ENCODE measurements around the gene OLAH.
A peak's percentile ranks its signal among the peaks of the same experiment; 100 is the strongest.

Gene OLAH

DNA sequence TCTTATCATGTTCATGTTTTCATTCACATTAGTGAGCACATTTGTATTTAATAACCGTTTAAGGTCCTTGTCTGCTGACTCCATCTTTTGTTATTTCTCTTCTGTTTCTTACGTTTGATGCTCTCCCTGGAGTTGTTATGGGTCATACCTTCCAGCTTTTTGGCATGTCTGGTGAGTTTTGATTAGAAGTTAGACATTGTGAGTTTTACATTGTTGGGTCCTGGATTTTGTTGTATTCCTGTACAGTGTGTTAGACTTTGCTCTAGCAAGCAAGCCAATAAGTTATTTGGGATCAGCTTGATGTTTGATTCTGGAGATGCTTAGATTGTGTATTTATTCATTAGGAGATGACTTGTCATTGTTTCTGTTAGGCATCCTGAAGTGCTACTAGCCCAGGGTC, 16.9 kb downstream of the OLAH start:
- Histone ChIP-seq H3K9ac (ENCODE audit: low read length in 5 of 5) (no peak overlapping the region), H3K4me3 (ENCODE audit: low read depth in 1 of 5, low read length in 5 of 5) (no peak overlapping the region), H3K27ac (ENCODE audit: low read depth, low read length) (no peak overlapping the region), H3K36me3 (ENCODE audit: control insufficient read depth in 5 of 5, insufficient read depth in 5 of 5, low read length in 5 of 5) (no peaks in the 10 kb centered on the region), H3K9me3 (ENCODE audit: control insufficient read depth in 5 of 5, low read length in 5 of 5) (peaks cover 5 to 10% (median 9%) of the 10 kb centered on the region in 5 donors), H3K4me1 (ENCODE audit: control insufficient read depth in 5 of 5, insufficient read depth in 5 of 5, low read length in 5 of 5) (no peaks in the 10 kb centered on the region), H3K27me3 (ENCODE audit: control insufficient read depth in 5 of 5, insufficient read depth in 4 of 5, low read length in 5 of 5) (no peaks in the 10 kb centered on the region)

DNA sequence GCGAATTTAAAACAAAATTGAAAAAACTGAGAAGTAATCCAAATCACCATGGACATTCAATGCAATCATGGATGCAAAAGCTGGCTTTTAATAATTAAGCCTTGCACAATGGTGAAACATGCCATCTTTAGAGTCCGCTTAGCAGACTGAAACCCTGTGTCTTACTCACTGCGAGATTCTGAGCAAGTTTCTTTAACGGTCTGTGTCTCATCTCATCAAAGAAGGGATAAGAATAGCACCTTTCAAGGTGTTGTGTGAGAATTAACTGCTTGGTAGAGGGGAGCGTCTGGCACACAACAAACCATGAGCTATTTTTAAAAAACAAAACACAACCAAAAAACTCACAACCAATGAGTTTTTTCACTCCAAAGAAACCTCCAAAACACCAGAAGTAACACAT, 23.4 kb downstream of the OLAH start:
- H3K36me3 ChIP-seq (ENCODE audit: control insufficient read depth in 5 of 5, insufficient read depth in 5 of 5, low read length in 5 of 5) = no peaks in the 10 kb centered on the region
- H3K27ac ChIP-seq (ENCODE audit: low read depth, low read length) = no peak overlapping the region
- no peaks in the 10 kb centered on the region for H3K4me1 ChIP-seq (ENCODE audit: control insufficient read depth in 5 of 5, insufficient read depth in 5 of 5, low read length in 5 of 5)
- no peaks in the 10 kb centered on the region for H3K27me3 ChIP-seq (ENCODE audit: control insufficient read depth in 5 of 5, insufficient read depth in 4 of 5, low read length in 5 of 5)
- no peak overlapping the region for H3K4me3 ChIP-seq (ENCODE audit: low read depth in 1 of 5, low read length in 5 of 5)
- peaks cover 2 to 9% (median 6%) of the 10 kb centered on the region in 5 donors for H3K9me3 ChIP-seq (ENCODE audit: control insufficient read depth in 5 of 5, low read length in 5 of 5)
- no peak overlapping the region for H3K9ac ChIP-seq (ENCODE audit: low read length in 5 of 5)

DNA sequence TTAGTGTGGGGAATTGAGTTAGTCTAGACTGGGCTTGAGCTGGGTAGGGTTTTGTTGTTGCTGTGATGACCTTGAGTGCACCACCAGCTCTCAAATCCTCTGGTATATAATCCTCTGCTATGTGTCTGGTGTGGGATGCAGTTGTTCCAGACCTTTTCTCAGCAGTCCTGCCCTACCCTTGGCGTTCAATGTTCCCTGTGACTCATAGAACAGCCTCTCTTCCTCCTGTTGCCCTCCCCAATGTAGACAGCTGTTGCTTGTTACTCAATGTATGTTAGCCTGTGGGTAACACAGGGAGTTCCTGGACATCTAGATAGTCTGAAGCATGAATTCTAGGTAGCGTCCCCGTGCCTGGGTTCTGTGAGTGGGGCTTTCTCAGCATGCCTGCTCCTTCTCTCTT, 25.1 kb downstream of the OLAH start:
- Histone ChIP-seq H3K9ac (ENCODE audit: low read length in 5 of 5) (no peak overlapping the region), H3K4me1 (ENCODE audit: control insufficient read depth in 5 of 5, insufficient read depth in 5 of 5, low read length in 5 of 5) (no peaks in the 10 kb centered on the region), H3K36me3 (ENCODE audit: control insufficient read depth in 5 of 5, insufficient read depth in 5 of 5, low read length in 5 of 5) (no peaks in the 10 kb centered on the region), H3K27me3 (ENCODE audit: control insufficient read depth in 5 of 5, insufficient read depth in 4 of 5, low read length in 5 of 5) (no peaks in the 10 kb centered on the region), H3K27ac (ENCODE audit: low read depth, low read length) (no peak overlapping the region), H3K9me3 (ENCODE audit: control insufficient read depth in 5 of 5, low read length in 5 of 5) (peaks cover 2 to 9% (median 6%) of the 10 kb centered on the region in 5 donors), H3K4me3 (ENCODE audit: low read depth in 1 of 5, low read length in 5 of 5) (no peak overlapping the region)

DNA sequence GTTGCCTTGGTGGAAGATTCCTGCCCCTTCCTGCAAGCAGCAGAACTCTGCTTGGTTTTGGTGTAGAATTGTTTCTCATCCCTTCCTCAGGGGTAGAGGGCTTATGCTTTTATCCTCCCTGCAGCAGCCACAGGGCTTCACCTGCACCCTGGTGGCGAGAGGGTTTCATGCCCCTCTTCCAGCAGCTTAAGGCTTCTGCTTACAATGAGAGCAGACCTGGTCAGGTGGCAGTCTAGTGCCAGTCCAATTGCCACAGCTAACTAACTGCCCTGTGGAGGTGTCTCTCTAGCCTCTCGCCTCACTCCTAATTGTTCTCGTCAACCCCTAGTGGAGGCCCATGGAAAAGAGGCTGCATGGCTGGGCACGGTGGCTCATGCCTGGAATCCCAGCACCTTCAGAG, 25.5 kb downstream of the OLAH start:
- no peaks in the 10 kb centered on the region for H3K4me1 ChIP-seq (ENCODE audit: control insufficient read depth in 5 of 5, insufficient read depth in 5 of 5, low read length in 5 of 5)
- no peaks in the 10 kb centered on the region for H3K36me3 ChIP-seq (ENCODE audit: control insufficient read depth in 5 of 5, insufficient read depth in 5 of 5, low read length in 5 of 5)
- no peak overlapping the region for H3K9ac ChIP-seq (ENCODE audit: low read length in 5 of 5)
- H3K27me3 ChIP-seq (ENCODE audit: control insufficient read depth in 5 of 5, insufficient read depth in 4 of 5, low read length in 5 of 5) = no peaks in the 10 kb centered on the region
- H3K9me3 ChIP-seq (ENCODE audit: control insufficient read depth in 5 of 5, low read length in 5 of 5) = peaks cover 2 to 9% (median 6%) of the 10 kb centered on the region in 5 donors
- H3K4me3 ChIP-seq (ENCODE audit: low read depth in 1 of 5, low read length in 5 of 5) = no peak overlapping the region
- H3K27ac ChIP-seq (ENCODE audit: low read depth, low read length) = no peak overlapping the region

DNA sequence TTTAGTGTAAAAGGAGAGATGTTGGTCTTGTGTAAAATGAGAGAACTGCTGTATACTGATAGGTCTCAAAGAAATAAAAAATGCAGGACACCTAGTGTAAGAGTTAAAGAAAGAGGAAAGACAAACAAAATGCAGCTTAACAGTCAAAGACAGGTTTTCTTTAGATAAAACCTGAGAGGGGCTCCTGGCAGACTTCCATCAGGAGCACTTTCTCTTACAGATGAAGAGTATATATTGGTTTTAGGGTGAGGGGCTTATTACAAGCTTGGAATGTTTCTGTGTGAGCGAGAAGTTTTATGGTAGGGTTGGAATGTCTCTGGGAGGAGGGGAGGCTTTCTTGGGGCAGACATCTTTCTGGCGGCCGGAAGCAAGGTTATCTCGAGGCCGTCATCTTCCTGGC, 28.6 kb downstream of the OLAH start:
- no peaks in the 10 kb centered on the region for H3K27me3 ChIP-seq (ENCODE audit: control insufficient read depth in 5 of 5, insufficient read depth in 4 of 5, low read length in 5 of 5)
- H3K4me1 ChIP-seq (ENCODE audit: control insufficient read depth in 5 of 5, insufficient read depth in 5 of 5, low read length in 5 of 5) = no peaks in the 10 kb centered on the region
- no peak overlapping the region for H3K9ac ChIP-seq (ENCODE audit: low read length in 5 of 5)
- no peaks in the 10 kb centered on the region for H3K36me3 ChIP-seq (ENCODE audit: control insufficient read depth in 5 of 5, insufficient read depth in 5 of 5, low read length in 5 of 5)
- H3K4me3 ChIP-seq (ENCODE audit: low read depth in 1 of 5, low read length in 5 of 5) = no peak overlapping the region
- H3K27ac ChIP-seq (ENCODE audit: low read depth, low read length) = no peak overlapping the region
- no peaks in the 10 kb centered on the region for H3K9me3 ChIP-seq (ENCODE audit: control insufficient read depth in 5 of 5, low read length in 5 of 5)

DNA sequence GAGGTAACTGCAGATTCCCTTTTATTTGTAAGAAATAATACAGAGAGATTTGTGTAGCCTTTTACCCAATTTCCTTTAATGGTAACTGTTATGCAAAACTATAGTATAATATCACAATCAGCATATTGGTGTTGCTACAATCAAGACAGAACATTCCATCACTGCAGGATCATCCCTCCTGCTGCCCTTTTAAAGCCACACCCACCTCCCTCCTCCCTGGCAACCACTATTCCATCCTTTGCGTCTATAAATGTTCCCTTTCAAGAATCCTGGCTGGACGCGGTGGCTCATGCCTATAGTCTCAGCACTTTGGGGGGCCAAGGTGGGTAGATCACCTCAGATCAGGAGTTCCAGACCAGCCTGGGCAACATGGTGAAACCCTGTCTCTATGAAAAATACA, 31.7 kb downstream of the OLAH start:
- Histone ChIP-seq H3K27ac (ENCODE audit: low read depth, low read length) (no peak overlapping the region), H3K9ac (ENCODE audit: low read length in 5 of 5) (no peak overlapping the region), H3K9me3 (ENCODE audit: control insufficient read depth in 5 of 5, low read length in 5 of 5) (no peaks in the 10 kb centered on the region), H3K4me1 (ENCODE audit: control insufficient read depth in 5 of 5, insufficient read depth in 5 of 5, low read length in 5 of 5) (no peaks in the 10 kb centered on the region), H3K36me3 (ENCODE audit: control insufficient read depth in 5 of 5, insufficient read depth in 5 of 5, low read length in 5 of 5) (no peaks in the 10 kb centered on the region), H3K4me3 (ENCODE audit: low read depth in 1 of 5, low read length in 5 of 5) (no peak overlapping the region), H3K27me3 (ENCODE audit: control insufficient read depth in 5 of 5, insufficient read depth in 4 of 5, low read length in 5 of 5) (no peaks in the 10 kb centered on the region)

DNA sequence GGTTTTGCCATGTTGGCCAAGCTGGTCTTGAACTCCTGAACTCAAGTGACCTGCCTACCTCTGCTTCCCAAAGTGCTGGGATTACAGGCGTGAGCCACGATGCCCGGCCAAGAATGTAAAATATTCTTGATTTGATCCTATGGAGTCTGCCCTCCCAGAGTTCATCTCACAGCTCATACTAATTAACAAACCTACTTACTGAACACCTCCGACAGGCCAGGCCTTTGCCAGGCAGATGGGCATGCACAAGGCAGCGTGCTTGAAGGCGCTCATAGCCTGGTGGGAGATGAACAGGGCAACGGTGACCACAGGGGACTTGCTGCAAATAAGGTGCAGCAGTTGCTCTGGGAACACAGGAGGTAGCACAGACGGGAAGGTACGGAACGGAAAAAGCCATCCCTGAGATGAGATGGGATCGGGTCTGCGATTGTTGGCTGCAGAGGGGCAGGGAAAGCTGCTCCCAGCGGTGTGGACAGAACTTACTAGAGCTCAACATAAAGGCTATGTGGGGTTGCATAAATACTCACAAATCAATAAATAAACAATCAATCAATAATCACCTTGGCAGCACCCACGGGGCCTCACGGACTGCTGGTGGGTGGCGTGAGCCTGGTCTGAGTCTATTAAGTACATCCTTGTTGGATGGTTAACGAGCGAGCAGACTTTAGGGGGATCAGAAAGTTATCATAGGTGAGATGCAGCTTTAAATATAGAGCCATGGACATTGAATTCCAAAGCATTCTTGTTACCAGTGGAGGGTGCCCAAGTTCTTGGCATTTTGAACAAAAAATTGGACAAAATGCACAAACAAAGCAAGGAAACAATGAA, 40.1 kb downstream of the OLAH start:
- peak overlapping the region in 4 of 5 donors; percentile 28 to 72 (median 53) for H3K9ac ChIP-seq (ENCODE audit: low read length in 5 of 5)
- H3K4me1 ChIP-seq (ENCODE audit: control insufficient read depth in 5 of 5, insufficient read depth in 5 of 5, low read length in 5 of 5) = peaks cover 2 to 25% (median 18%) of the 10 kb centered on the region in 5 donors
- no peaks in the 10 kb centered on the region for H3K9me3 ChIP-seq (ENCODE audit: control insufficient read depth in 5 of 5, low read length in 5 of 5)
- peak overlapping the region; percentile 47 to 81 (median 58) for H3K4me3 ChIP-seq (ENCODE audit: low read depth in 1 of 5, low read length in 5 of 5)
- H3K27me3 ChIP-seq (ENCODE audit: control insufficient read depth in 5 of 5, insufficient read depth in 4 of 5, low read length in 5 of 5) = no peaks in the 10 kb centered on the region
- H3K27ac ChIP-seq (ENCODE audit: low read depth, low read length) = no peak overlapping the region
- no peaks in the 10 kb centered on the region for H3K36me3 ChIP-seq (ENCODE audit: control insufficient read depth in 5 of 5, insufficient read depth in 5 of 5, low read length in 5 of 5)

DNA sequence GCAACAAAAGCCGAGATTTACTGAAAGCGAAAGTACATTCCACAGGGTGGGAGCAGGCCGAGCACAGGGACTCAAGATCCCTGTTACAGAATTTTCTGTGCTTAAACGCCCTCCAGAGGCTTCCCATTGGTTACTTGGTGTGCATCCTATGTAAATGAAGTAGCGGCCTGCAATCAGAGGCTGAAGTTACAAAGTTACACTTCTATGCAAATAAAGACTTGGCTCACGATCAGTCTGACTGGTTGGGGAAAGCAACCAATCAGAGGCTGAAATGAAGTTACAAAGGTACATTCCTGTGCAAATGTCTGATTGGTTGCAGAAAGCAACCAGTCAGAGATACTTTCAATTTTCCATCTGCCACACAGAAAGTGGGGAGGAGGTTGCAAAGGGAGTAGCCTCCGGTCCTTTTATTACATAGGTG, 40.8 kb downstream of the OLAH start:
- no peaks in the 10 kb centered on the region for H3K9me3 ChIP-seq (ENCODE audit: control insufficient read depth in 5 of 5, low read length in 5 of 5)
- no peaks in the 10 kb centered on the region for H3K27me3 ChIP-seq (ENCODE audit: control insufficient read depth in 5 of 5, insufficient read depth in 4 of 5, low read length in 5 of 5)
- peaks cover 2 to 26% (median 18%) of the 10 kb centered on the region in 5 donors for H3K4me1 ChIP-seq (ENCODE audit: control insufficient read depth in 5 of 5, insufficient read depth in 5 of 5, low read length in 5 of 5)
- H3K27ac ChIP-seq (ENCODE audit: low read depth, low read length) = no peak overlapping the region
- H3K9ac ChIP-seq (ENCODE audit: low read length in 5 of 5) = peak overlapping the region in 4 of 5 donors; percentile 28 to 72 (median 53)
- H3K4me3 ChIP-seq (ENCODE audit: low read depth in 1 of 5, low read length in 5 of 5) = peak overlapping the region; percentile 47 to 81 (median 58)
- no peaks in the 10 kb centered on the region for H3K36me3 ChIP-seq (ENCODE audit: control insufficient read depth in 5 of 5, insufficient read depth in 5 of 5, low read length in 5 of 5)

DNA sequence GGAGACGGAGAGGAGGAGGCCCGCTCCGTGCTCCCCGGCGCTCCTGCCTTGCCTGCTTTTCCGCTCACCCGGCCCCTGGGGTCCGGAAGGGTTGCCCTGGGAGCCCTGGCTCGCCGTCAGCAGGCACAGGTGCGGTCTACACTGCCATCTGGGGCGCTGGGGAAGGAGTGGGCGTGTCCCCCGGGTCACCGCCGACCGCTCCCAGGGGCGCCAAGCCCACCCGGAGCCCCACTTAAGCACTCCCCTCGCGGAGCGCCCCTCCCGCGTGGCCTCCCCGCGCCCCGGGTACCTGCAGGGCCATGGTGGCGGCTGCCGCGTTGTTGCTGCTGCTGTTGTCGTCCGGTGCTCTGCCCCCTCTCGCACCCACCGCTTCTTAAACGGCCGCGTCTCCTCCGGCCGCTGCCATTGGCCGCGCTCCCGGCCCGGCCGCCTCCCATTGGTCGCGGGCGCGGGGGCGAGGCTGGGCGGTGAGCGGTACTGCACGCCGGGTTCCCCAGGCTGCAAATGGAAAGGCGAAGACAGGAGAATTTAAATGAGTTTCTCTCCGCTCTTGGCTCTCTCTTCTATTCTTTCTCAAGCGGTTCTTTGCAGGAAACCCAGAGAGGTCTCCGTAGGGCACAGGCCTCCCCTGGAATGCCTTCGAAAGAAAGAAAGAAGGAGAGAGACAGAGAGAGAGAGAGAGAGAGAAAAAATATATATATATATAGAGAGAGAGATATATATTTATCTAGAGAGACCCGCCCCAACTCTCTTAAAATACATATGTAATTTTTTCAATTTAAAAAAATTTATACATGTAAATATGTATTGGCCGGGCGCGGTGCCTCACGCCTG, 44.9 kb downstream of the OLAH start, which contains the start of gene ACBD7:
TSS of gene ACBD7 (minus strand) at position 349 of the 834 bp plus-strand sequence. CDS start at position 301, 48 bp downstream.
- Histone ChIP-seq H3K4me3 (ENCODE audit: low read depth in 1 of 5, low read length in 5 of 5) (peak within 1 kb of the TSS in 4 of 5 donors; percentile 58 to 73 (median 67)), H3K4me1 (ENCODE audit: control insufficient read depth in 5 of 5, insufficient read depth in 5 of 5, low read length in 5 of 5) (peaks cover 2 to 25% (median 18%) of the 10 kb centered on the region in 5 donors), H3K27ac (ENCODE audit: low read depth, low read length) (no peak within 1 kb of the TSS), H3K9me3 (ENCODE audit: control insufficient read depth in 5 of 5, low read length in 5 of 5) (no peaks in the 10 kb centered on the region), H3K27me3 (ENCODE audit: control insufficient read depth in 5 of 5, insufficient read depth in 4 of 5, low read length in 5 of 5) (no peaks in the 10 kb centered on the region), H3K9ac (ENCODE audit: low read length in 5 of 5) (peak within 1 kb of the TSS in 3 of 5 donors; percentile 43 to 62 (median 45)), H3K36me3 (ENCODE audit: control insufficient read depth in 5 of 5, insufficient read depth in 5 of 5, low read length in 5 of 5) (no peaks in the 10 kb centered on the region)

DNA sequence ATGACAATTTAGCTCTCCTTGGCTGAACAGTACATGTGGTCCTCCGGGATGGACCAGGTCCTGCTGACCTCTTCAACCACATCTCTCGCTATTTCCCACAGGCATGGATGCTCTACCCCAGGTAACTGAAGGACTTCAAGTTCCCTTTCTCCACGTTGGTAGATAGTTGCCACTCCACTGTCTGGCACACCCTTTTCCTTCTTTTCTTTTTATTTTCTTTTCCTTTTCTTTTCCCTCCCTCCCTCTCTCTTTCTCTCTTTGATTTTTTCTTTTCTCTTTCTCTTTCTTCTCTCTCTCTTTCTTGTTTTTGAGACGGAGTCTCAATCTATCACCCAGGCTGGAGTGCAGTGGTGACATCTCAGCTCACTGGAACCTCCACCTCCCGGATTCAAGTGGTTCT, 47.7 kb downstream of the OLAH start:
- no peak overlapping the region for H3K27ac ChIP-seq (ENCODE audit: low read depth, low read length)
- H3K9me3 ChIP-seq (ENCODE audit: control insufficient read depth in 5 of 5, low read length in 5 of 5) = no peaks in the 10 kb centered on the region
- no peaks in the 10 kb centered on the region for H3K27me3 ChIP-seq (ENCODE audit: control insufficient read depth in 5 of 5, insufficient read depth in 4 of 5, low read length in 5 of 5)
- no peaks in the 10 kb centered on the region for H3K36me3 ChIP-seq (ENCODE audit: control insufficient read depth in 5 of 5, insufficient read depth in 5 of 5, low read length in 5 of 5)
- no peak overlapping the region for H3K4me3 ChIP-seq (ENCODE audit: low read depth in 1 of 5, low read length in 5 of 5)
- no peak overlapping the region for H3K9ac ChIP-seq (ENCODE audit: low read length in 5 of 5)
- H3K4me1 ChIP-seq (ENCODE audit: control insufficient read depth in 5 of 5, insufficient read depth in 5 of 5, low read length in 5 of 5) = peaks cover 0 to 15% (median 12%) of the 10 kb centered on the region in 5 donors
